HG02852 (cell line): ENCODE results near the gene NUBPL.

ENCODE experiments used
- ATAC-seq: cut with Tn5 transposase; IDR thresholded peaks from one replicate; pipeline ENCODE4 v1.9.1; 2021; ENCODE audit warnings: mild to moderate bottlenecking, moderate library complexity; ENCODE audit not compliant: unreplicated experiment

NUBPL gene

GRCh38 chr14:31909977-31910376, 348.8 kb downstream of the NUBPL start:
- ATAC-seq: no peak
